CD4-positive, alpha-beta T cell treated with Interleukin-2 at 100 ng/mL for 4 hours (primary cell): ENCODE results near the gene DHODH.
A peak's percentile ranks its signal among the peaks of the same experiment; 100 is the strongest.
"Not testable (repeated sequence)": the region's sequence is repeated elsewhere in the genome, so short reads cannot be mapped to it uniquely, and the experiment has no call there.

Source experiments
- DNase-seq: peaks from one replicate; pipeline ENCODE4 v3.0.0-alpha.2; 2020; ENCODE audit warnings: low spot score

Gene DHODH

GRCh38 chr16:72008424-72009216 is at the start of gene DHODH:
DHODH (plus strand) TSS chr16:72008744; CDS start chr16:72008765, 21 bp downstream.
- peak; percentile 98 for DNase-seq

- DNase-seq: peak; percentile 82
Observed at GRCh38 chr16:71961066-71962039, 47.2 kb upstream of the DHODH start.

- DNase-seq: no peak
Observed at GRCh38 chr16:71963125-71963875, 45.2 kb upstream of the DHODH start.

- DNase-seq: no peak
Observed at GRCh38 chr16:71965223-71965622, 43.3 kb upstream of the DHODH start.

- no peak for DNase-seq
Observed at GRCh38 chr16:71966932-71967331, 41.6 kb upstream of the DHODH start.

GRCh38 chr16:71969353-71969752 is 39.2 kb upstream of the DHODH start:
- no peak for DNase-seq

- no peak for DNase-seq
Observed at GRCh38 chr16:71971571-71971970, 37.0 kb upstream of the DHODH start.

GRCh38 chr16:71972356-71972755 is 36.2 kb upstream of the DHODH start:
- DNase-seq: no peak

- no peak for DNase-seq
Observed at GRCh38 chr16:71973001-71973400, 35.5 kb upstream of the DHODH start.

- DNase-seq: no peak
Observed at GRCh38 chr16:71974068-71974818, 34.3 kb upstream of the DHODH start.

GRCh38 chr16:71985262-71985974 is 23.1 kb upstream of the DHODH start:
- DNase-seq: no peak

- no peak for DNase-seq
Observed at GRCh38 chr16:71986131-71986530, 22.4 kb upstream of the DHODH start.

- no peak for DNase-seq
Observed at GRCh38 chr16:71995038-71995437, 13.5 kb upstream of the DHODH start.

- DNase-seq: not testable (repeated sequence)
Observed at GRCh38 chr16:71997578-71997977, 11.0 kb upstream of the DHODH start.

GRCh38 chr16:72001180-72001874 is 7.2 kb upstream of the DHODH start:
- DNase-seq: no peak

GRCh38 chr16:72002619-72003018 is 5.9 kb upstream of the DHODH start:
- no peak for DNase-seq

GRCh38 chr16:72008065-72008423 is 500 bp upstream of the DHODH start:
- DNase-seq: not testable (repeated sequence)

- no peak for DNase-seq
Observed at GRCh38 chr16:72009779-72010178, 1.2 kb downstream of the DHODH start.

GRCh38 chr16:72012607-72013006 is 4.1 kb downstream of the DHODH start:
- DNase-seq: no peak

GRCh38 chr16:72013389-72013788 is 4.8 kb downstream of the DHODH start:
- peak; percentile 4 for DNase-seq
